Lower lobe of right lung (tissue), 2 donors: Measurements from ENCODE around the gene SCN4B. TPM values are rescaled to one million over a fixed set of nuclear protein-coding genes. Genes with fewer than 3 reads are reported as not detected.

Source experiments
- ATAC-seq, 2 donors: fragments of 200-7000 bp; cut with Tn5 transposase; one replicate each; pipeline ENCODE4 v1.9.1; 2020 to 2022; ENCODE audit warnings: mild to moderate bottlenecking in 2 of 2, moderate library complexity in 2 of 2
- DNase-seq: peaks from one replicate; pipeline ENCODE4 v3.0.0-alpha.2; 2020
- H3K27ac ChIP-seq: fragments of 200-600 bp; one replicate; pipeline ENCODE4 v1.8.0; 2022
- H3K27me3 ChIP-seq: fragments of 200-600 bp; one replicate; pipeline ENCODE4 v1.8.0; 2022; ENCODE audit warnings: low read depth
- H3K36me3 ChIP-seq: fragments of 200-600 bp; one replicate; pipeline ENCODE4 v1.8.0; 2022; ENCODE audit warnings: mild to moderate bottlenecking
- H3K4me1 ChIP-seq: fragments of 200-600 bp; one replicate; pipeline ENCODE4 v1.8.0; 2022
- H3K4me3 ChIP-seq: fragments of 200-600 bp; one replicate; pipeline ENCODE4 v1.8.0; 2022; ENCODE audit warnings: mild to moderate bottlenecking
- H3K9me3 ChIP-seq: fragments of 200-600 bp; one replicate; pipeline ENCODE4 v1.8.0; 2022
- CTCF ChIP-seq: fragments of 200-600 bp; IDR thresholded peaks from one replicate; pipeline ENCODE4 v1.8.0; 2022; ENCODE audit warnings: antibody characterized with exemption, mild to moderate bottlenecking
- intact Hi-C: fragments of 100-400 bp; cut with DNase I; formaldehyde crosslinking; loops from one replicate; pipeline ENCODE4 v1.11.0; 2022
- total RNA-seq: library from RNA; stranded (reverse); fragmentation: NEBNext Ultra II Directional; extraction: Animal tissue kit (Norgen Biotek cat#: 25700); gene quantifications from one replicate; pipeline ENCODE4 v1.2.1, GENCODE V29; 2021
- donor health status: DM: no; HTN: yes; CAD: no; lungs with severe emphysema.

SCN4B gene
- total RNA-seq, 1 donor from 2014 or later, result 6.0 TPM

DNA sequence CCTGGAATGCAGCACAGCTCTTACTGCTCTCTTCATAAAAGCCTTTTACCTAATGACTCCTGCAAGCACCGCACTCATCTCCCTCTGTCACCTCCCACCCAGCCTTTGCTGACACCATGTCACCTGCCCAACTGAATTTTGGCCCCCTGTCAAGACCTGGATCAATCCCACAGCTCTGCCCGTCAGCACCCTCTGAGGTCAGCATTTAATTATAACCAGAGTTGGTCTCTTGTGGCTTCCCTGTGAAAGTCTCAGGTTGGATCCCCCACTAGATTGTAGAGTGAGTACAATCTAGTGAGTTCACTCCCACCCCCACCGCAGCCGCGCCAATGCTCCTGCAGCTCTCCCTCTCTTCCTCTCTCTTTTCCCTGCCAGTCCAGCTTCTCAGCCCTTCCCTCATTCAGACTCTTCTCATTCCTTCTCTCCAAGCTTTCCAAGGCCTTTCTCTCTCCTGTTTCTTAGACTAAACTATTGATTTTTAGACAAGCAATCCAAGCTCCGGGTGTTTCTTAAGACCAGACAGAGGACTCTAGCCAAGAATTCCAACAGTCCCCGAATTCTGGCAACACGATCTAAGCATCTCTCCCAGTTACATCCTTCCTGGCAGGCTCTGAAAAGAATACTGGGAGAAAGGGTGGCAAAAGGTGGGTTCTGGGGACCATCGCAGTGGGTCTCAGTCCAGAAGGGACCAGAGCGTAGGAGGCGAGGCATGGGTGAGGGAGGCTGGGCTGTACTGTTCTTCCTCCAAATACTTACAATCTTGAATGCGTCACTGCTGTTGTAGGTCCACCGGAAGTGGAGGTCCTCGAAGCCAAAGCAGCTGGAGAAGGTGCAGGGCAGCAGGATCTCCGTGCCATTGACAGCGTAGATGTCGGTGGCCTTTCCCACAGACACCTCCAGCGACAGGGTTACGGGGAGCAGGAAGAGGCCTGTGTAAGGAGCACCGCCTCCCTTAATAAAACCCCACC, 8.0 kb downstream of the SCN4B start:
- no peak for TF ChIP-seq CTCF
- ATAC-seq (no peak), DNase-seq (no peak)
- Histone ChIP-seq H3K4me3 (no peak overlapping the region), H3K4me1 (no peaks in the 10 kb centered on the region), H3K27ac (peak overlapping the region; percentile 56), H3K9me3 (no peaks in the 10 kb centered on the region), H3K36me3 (no peaks in the 10 kb centered on the region), H3K27me3 (peaks cover 30% of the 10 kb centered on the region)
- intact Hi-C loops, result no loop called here

DNA sequence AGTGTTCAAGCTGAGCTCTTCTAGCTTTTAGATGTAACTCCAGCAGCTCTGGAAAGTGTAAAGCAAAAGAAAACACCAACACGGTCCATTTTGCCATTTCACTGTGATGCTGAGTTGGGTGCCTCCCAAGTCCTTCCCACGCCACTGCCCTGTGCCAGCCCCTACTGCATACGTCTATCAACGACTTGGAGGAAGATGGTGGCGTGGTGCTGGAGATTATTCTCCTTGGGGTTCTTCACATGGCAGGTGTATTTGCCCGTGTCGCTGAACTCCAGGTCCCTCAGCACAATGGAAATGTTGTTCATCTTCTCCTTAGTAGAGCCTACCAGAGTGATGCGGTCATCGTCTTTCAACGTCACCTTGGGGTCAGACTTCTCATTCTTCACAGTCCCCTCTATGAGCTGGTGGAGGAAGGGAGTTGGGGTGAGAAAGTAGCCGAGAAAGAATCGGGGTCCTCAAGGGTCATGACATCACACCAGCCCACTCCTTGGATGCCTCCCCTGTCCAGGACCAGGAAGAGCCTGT, 8.9 kb downstream of the SCN4B start:
- Histone ChIP-seq H3K4me3 (no peak overlapping the region), H3K27me3 (peaks cover 30% of the 10 kb centered on the region), H3K27ac (no peak overlapping the region), H3K4me1 (no peaks in the 10 kb centered on the region), H3K9me3 (no peaks in the 10 kb centered on the region), H3K36me3 (no peaks in the 10 kb centered on the region)
- ATAC-seq (no peak), DNase-seq (no peak)
- TF ChIP-seq CTCF, result no peak
- intact Hi-C loops, result no loop called here

GRCh38 chr11:118142809-118143208, 9.8 kb downstream of the SCN4B start:
- intact Hi-C loops, result no loop called here
- no peak overlapping the region for H3K27ac ChIP-seq
- no peaks in the 10 kb centered on the region for H3K9me3 ChIP-seq
- TF ChIP-seq CTCF, result no peak
- H3K4me1 ChIP-seq, result no peaks in the 10 kb centered on the region
- DNase-seq, result peak; percentile 61
- H3K27me3 ChIP-seq, result peaks cover 30% of the 10 kb centered on the region
- peak in 1 of 2 donors; percentile 28 for ATAC-seq
- H3K36me3 ChIP-seq, result peaks cover 2% of the 10 kb centered on the region
- H3K4me3 ChIP-seq, result no peak overlapping the region

GRCh38 chr11:118142081-118142480, 10.5 kb downstream of the SCN4B start:
- intact Hi-C loops, result no loop called here
- DNase-seq (no peak), ATAC-seq (no peak)
- Histone ChIP-seq H3K27me3 (peaks cover 30% of the 10 kb centered on the region), H3K9me3 (no peaks in the 10 kb centered on the region), H3K4me3 (no peak overlapping the region), H3K36me3 (peaks cover 5% of the 10 kb centered on the region), H3K27ac (no peak overlapping the region), H3K4me1 (no peaks in the 10 kb centered on the region)
- TF ChIP-seq CTCF, result no peak

GRCh38 chr11:118139578-118139977, 13.0 kb downstream of the SCN4B start:
- intact Hi-C loops, result no loop called here
- no peaks in the 10 kb centered on the region for H3K9me3 ChIP-seq
- DNase-seq (no peak), ATAC-seq (no peak)
- no peak overlapping the region for H3K4me3 ChIP-seq
- H3K4me1 ChIP-seq, result no peaks in the 10 kb centered on the region
- H3K27ac ChIP-seq, result no peak overlapping the region
- H3K27me3 ChIP-seq, result peaks cover 21% of the 10 kb centered on the region
- H3K36me3 ChIP-seq, result peaks cover 5% of the 10 kb centered on the region
- no peak for TF ChIP-seq CTCF
